Measurements from ENCODE around the gene RPL21.

The RPL21 gene

DNA sequence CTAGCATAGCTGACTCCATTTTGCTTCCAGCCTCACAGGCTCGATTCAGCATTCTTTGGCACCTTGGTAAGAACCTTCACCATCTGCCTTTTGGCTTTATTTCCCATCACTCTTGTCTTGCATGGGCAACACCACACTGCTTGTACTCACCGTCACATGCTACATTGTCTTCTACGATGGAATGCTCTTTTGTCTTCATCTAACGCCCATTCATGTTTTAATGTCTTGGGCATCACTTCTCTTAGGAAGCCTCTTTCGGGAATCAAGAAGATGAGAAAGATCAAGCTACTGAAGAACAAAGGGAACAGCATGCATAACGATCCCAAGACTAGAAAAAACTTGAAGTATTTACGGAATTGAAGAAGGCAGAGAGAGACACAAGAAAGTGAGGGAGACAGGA, 5.7 kb upstream of the RPL21 start:
- no peak overlapping the region for H3K27ac ChIP-seq
- TF ChIP-seq CTCF (conservative IDR thresholded peaks at IDR 0.05): no peak

DNA sequence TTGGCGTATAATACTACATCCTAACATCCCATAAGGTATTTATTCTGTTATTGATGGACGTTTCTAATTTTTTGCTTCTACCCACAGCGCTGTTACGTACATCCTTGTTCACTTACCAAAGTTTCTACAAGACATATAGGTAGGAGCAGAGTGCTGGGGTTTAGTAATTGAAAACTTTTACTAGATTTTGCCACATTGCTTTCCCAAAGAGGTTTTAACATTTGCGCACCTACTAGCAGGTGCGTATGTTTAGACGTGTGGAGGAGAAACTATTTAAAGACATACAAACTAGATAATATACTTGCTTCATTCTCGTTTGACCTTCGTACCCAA, 559 bp upstream of the RPL21 start:
- H3K27ac ChIP-seq: peak overlapping the region; percentile 95
- no peak for TF ChIP-seq CTCF (conservative IDR thresholded peaks at IDR 0.05)

- no peak for TF ChIP-seq CTCF (conservative IDR thresholded peaks at IDR 0.05)
- peak overlapping the region; percentile 95; the same call in 1 of the 2 replicates for H3K27ac ChIP-seq
Measured at GRCh38 chr13:27252467-27252866, 1.1 kb downstream of the RPL21 start.

- no peak for TF ChIP-seq CTCF (conservative IDR thresholded peaks at IDR 0.05)
- no peak overlapping the region for H3K27ac ChIP-seq
Measured at GRCh38 chr13:27257233-27257568, 5.8 kb downstream of the RPL21 start.

- no peak overlapping the region for H3K27ac ChIP-seq
- no peak for TF ChIP-seq CTCF (conservative IDR thresholded peaks at IDR 0.05)
Measured at GRCh38 chr13:27257648-27258253, 6.4 kb downstream of the RPL21 start.

DNA sequence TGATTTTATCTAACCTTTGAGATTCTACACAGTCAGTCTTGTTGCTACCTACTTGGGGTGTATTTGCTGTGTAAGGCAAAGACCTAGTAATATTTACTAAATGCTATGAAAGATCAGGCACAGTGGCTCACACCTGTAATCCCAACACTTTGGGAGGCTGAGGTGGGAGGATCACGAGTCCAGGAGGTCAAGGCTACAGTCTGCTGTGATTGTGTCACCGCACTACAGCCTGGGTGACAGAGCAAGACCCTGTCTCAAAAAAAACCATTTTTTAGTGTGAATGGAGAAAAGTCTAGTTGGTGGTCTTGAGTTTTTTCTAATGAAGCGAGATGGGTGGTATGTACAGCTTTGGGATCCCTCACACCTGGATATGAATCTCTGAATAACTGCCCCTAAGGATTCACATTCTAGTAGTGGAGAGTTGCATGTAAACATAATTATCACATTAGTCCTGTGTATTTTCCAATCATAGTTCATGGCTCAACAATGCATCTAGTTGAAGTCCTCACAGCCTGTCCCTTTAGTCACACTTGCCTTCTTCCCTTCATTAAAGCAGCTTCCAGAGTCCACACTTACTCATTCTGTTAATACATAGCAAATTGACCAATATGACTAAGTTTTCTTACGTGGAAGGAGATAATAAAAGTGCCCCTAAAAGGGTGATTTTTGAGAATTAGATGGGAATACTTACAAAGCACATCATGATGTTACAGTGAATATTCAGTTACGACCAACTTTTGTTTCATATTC, 7.5 kb downstream of the RPL21 start:
- no peak overlapping the region for H3K27ac ChIP-seq
- no peak for TF ChIP-seq CTCF (conservative IDR thresholded peaks at IDR 0.05)

GRCh38 chr13:27259831-27260230, 8.5 kb downstream of the RPL21 start:
- H3K27ac ChIP-seq: no peak overlapping the region
- TF ChIP-seq CTCF (conservative IDR thresholded peaks at IDR 0.05): no peak
